Calu3 (cell line): ENCODE data around the gene FAM174C. TPM values are rescaled to one million over a fixed set of nuclear protein-coding genes. Genes with fewer than 3 reads are reported as not detected.

Source experiments
- BruUV-seq: library from RNA; stranded (reverse); fragments of 400-500 nt; replicated peaks from 2 replicates; lab custom pipeline; 2021; lab: Mats Ljungman, UMichigan
- CTCF ChIA-PET: fragments of 300-600 bp; sonication (Branson Sonifier 250); formaldehyde crosslinking; loops from one replicate; lab custom pipeline; 2022; ENCODE audit warnings: antibody characterized with exemption; lab: Charles Lee
- DNase-seq: peaks from one replicate; pipeline ENCODE4 v3.0.0; 2022
- H3K27ac Mint-ChIP-seq: one replicate; pipeline ENCODE4 v1.8.0; 2022; ENCODE audit warnings: mixed read lengths; ENCODE audit not compliant: unreplicated experiment
- H3K27me3 Mint-ChIP-seq: one replicate; pipeline ENCODE4 v1.8.0; 2022; ENCODE audit warnings: mixed read lengths; ENCODE audit not compliant: unreplicated experiment
- H3K36me3 Mint-ChIP-seq: one replicate; pipeline ENCODE4 v1.8.0; 2022; ENCODE audit warnings: mild to moderate bottlenecking, moderate library complexity, mixed read lengths; ENCODE audit not compliant: insufficient read depth, unreplicated experiment
- H3K4me1 Mint-ChIP-seq: one replicate; pipeline ENCODE4 v1.8.0; 2022; ENCODE audit warnings: mild to moderate bottlenecking, low read depth, mixed read lengths; ENCODE audit not compliant: unreplicated experiment
- H3K4me3 Mint-ChIP-seq: one replicate; pipeline ENCODE4 v1.8.0; 2022; ENCODE audit warnings: mild to moderate bottlenecking, low read depth, moderate library complexity, mixed read lengths; ENCODE audit not compliant: unreplicated experiment
- H3K9me3 Mint-ChIP-seq: one replicate; pipeline ENCODE4 v1.8.0; 2022; ENCODE audit warnings: low read depth, mixed read lengths; ENCODE audit not compliant: unreplicated experiment
- CTCF ChIP-seq: fragments of 200-600 bp; IDR thresholded peaks from one replicate; pipeline ENCODE4 v1.8.0; 2022; ENCODE audit warnings: antibody characterized with exemption; ENCODE audit not compliant: unreplicated experiment
- intact Hi-C: fragments of 100-400 bp; cut with micrococcal nuclease; formaldehyde crosslinking; loops from one replicate; pipeline ENCODE4 v1.10.0; 2022; ENCODE audit not compliant: unreplicated experiment
- total RNA-seq: library from RNA; stranded (reverse); gene quantifications from 2 replicates; pipeline ENCODE4 v1.2.3, GENCODE V29; 2022

FAM174C gene
- total RNA-seq, 1 experiment from 2014 or later = 34.4 TPM

DNA sequence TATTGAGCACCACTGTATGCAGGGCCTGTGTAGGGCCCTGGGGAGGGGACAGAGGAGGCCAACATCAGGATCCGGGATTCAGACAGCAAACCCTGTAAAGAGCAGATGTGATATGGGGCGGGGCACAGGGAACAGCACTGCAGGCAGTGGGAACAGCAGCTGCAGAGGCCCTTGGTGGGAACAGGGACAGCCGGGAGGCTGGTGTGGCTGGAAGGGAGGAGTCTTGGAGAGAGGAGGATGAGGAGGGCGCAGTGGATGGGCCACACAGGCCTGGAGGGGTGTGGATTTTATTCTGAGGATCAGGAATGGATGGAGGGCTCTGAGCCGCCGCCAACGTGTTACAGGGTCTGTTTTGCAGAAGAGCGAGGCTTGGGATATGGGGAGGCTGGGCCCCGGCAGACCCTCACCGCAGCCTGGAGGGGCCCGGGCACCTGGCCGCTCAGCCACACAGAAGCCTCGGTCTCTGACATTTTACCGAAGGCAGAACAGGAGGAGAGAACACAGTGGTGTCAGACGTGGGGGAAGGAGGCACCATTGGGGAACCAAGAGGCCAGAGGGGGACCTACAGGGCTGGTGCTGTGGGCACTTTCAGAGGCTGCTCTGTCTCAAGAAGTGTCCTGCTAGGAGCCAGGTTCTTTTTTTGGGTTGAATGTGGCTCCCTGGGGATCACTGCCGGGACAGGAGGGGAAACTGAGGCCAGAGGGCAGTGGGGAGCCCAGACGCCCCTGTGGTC is 17.3 kb downstream of the FAM174C start:
- Mint-ChIP-seq H3K4me1 (peaks cover 8% of the 10 kb centered on the region), H3K36me3 (peaks cover 5% of the 10 kb centered on the region), H3K27me3 (peaks cover 14% of the 10 kb centered on the region), H3K27ac (no peak overlapping the region), H3K9me3 (no peaks in the 10 kb centered on the region), H3K4me3 (no peak overlapping the region)
- CTCF ChIA-PET = no interaction called here
- intact Hi-C loops = no loop called here
- TF ChIP-seq CTCF = no peak
- DNase-seq = no peak
- no TSS peak for BruUV-seq

DNA sequence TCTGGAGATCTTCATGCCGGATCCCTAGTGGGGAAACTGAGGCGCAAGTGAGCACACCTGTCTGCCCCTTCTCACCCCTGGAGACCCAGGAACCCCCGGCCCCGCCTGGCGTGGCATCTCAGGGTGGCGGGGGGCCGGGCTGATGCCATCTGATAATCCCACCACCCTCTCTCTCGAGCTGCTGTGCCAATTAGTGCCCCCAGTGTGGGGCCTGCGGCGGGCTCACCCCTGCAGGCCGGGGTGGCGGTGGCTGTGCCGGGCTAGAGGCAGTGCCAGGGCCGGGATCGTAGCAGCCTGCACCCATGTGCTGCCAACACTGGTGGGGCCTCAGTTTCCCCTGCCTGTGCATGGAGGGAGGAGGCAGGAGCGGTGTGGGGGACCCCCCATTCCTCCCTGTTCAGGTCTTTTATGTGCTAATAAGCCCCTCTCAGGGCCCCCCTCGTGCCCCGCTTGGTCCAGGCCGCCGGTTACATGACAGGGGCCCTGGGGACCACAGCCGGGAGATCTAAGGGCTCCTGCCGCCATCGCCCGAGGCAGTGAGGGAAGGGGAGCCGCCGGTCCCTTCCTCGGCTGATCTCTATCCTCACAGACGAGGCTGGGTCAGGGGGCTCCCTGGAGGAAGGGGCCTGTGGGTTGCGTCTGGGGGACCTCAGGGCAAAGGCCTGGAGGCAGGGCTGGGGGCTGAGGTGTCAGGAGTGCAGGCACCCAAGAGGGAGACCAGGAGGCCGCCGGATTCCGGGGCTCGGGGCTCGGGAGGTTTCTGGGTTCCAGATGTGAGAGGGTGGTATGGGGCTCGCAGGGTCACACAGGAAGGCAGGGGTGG is 18.7 kb downstream of the FAM174C start:
- intact Hi-C loops = no loop called here
- DNase-seq = no peak
- peaks cover 14% of the 10 kb centered on the region for H3K27me3 Mint-ChIP-seq
- CTCF ChIA-PET = no interaction called here
- no peak for TF ChIP-seq CTCF
- no peak overlapping the region for H3K27ac Mint-ChIP-seq
- no peaks in the 10 kb centered on the region for H3K9me3 Mint-ChIP-seq
- no TSS peak for BruUV-seq
- no peak overlapping the region for H3K4me3 Mint-ChIP-seq
- H3K4me1 Mint-ChIP-seq = peaks cover 8% of the 10 kb centered on the region
- peaks cover 5% of the 10 kb centered on the region for H3K36me3 Mint-ChIP-seq

- H3K4me1 Mint-ChIP-seq = peaks cover 8% of the 10 kb centered on the region
- TF ChIP-seq CTCF = no peak
- H3K27me3 Mint-ChIP-seq = peaks cover 14% of the 10 kb centered on the region
- peaks cover 5% of the 10 kb centered on the region for H3K36me3 Mint-ChIP-seq
- no TSS peak for BruUV-seq
- no peaks in the 10 kb centered on the region for H3K9me3 Mint-ChIP-seq
- no peak overlapping the region for H3K4me3 Mint-ChIP-seq
- no peak overlapping the region for H3K27ac Mint-ChIP-seq
- intact Hi-C loops = no loop called here
- DNase-seq = no peak
- CTCF ChIA-PET = no interaction called here
Measured at GRCh38 chr19:1294688-1295087, 19.4 kb downstream of the FAM174C start.

GRCh38 chr19:1295169-1296012 is 20.1 kb downstream of the FAM174C start:
- Mint-ChIP-seq H3K36me3 (peaks cover 5% of the 10 kb centered on the region), H3K27ac (no peak overlapping the region), H3K9me3 (no peaks in the 10 kb centered on the region), H3K4me3 (no peak overlapping the region), H3K27me3 (peaks cover 14% of the 10 kb centered on the region), H3K4me1 (peaks cover 8% of the 10 kb centered on the region)
- no peak for TF ChIP-seq CTCF
- DNase-seq = no peak
- no TSS peak for BruUV-seq
- CTCF ChIA-PET = no interaction called here
- intact Hi-C loops = no loop called here
